ENCODE data around the gene C2CD4A.

The C2CD4A gene

DNA sequence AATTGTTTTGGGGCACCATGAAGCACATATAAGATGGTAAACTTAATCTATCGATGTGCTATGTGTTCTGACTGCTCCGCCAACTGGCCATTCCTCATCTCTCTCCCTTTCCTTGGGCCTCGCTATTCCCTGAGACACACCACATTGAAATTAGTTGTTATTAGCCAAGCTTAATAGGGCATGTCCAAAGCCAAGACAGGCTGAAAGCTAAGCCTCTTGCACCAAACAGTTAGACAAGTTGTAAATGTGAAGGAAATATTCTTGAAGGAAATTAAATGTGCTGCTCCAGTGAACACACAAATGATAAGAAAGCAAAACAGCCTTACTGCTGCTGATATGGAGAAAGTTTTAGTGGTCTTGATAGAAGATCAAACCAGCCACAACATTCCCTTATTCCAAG is 39.3 kb downstream of the C2CD4A start:
- TF ChIP-seq, protein P1, sequence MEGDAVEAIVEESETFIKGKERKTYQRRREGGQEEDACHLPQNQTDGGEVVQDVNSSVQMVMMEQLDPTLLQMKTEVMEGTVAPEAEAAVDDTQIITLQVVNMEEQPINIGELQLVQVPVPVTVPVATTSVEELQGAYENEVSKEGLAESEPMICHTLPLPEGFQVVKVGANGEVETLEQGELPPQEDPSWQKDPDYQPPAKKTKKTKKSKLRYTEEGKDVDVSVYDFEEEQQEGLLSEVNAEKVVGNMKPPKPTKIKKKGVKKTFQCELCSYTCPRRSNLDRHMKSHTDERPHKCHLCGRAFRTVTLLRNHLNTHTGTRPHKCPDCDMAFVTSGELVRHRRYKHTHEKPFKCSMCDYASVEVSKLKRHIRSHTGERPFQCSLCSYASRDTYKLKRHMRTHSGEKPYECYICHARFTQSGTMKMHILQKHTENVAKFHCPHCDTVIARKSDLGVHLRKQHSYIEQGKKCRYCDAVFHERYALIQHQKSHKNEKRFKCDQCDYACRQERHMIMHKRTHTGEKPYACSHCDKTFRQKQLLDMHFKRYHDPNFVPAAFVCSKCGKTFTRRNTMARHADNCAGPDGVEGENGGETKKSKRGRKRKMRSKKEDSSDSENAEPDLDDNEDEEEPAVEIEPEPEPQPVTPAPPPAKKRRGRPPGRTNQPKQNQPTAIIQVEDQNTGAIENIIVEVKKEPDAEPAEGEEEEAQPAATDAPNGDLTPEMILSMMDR (IDR thresholded peaks at IDR 0.05), result no peak
- no peak overlapping the region for H3K27ac ChIP-seq
- intact Hi-C loops (cut with DNase I; ENCODE audit: low total_unique reads), result no loop called here
- no peak overlapping the region for H3K4me3 ChIP-seq
- no peak for DNase-seq
- no peaks in the 10 kb centered on the region for H3K36me3 ChIP-seq
- H3K27me3 ChIP-seq, result no peaks in the 10 kb centered on the region
- H3K4me1 ChIP-seq, result peaks cover 0 to 17% (median 9%) of the 10 kb centered on the region in 4 donors
- no peaks in the 10 kb centered on the region for H3K9me3 ChIP-seq

DNA sequence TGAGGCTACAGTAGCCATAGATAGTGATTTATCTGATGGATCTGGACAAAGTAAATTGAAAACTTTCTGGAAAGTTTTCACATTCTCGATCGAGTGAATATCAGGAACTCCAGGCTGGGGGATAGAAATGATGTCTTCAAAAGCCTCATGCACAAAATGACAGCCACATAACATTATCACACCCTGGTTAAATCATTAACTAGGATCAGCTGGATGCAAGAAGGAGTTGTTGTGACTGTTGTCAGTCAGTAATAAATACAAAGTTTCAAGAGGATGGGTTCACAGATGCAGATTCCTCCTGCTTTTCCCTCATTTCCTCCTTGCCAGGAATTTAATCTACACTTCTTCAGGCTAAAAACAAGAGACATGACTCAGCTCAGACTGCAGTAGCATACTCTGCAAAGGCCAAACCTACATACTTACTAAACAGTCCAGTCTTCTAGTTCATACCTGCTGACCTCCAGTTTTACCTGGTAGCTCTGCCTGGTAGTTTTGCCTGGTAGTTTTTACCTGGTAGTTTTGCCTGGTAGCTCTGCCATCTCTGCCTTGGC is 40.9 kb downstream of the C2CD4A start:
- Histone ChIP-seq H3K4me1 (peaks cover 0 to 21% (median 9%) of the 10 kb centered on the region in 4 donors), H3K27ac (no peak overlapping the region), H3K9me3 (no peaks in the 10 kb centered on the region), H3K36me3 (no peaks in the 10 kb centered on the region), H3K27me3 (no peaks in the 10 kb centered on the region), H3K4me3 (no peak overlapping the region)
- TF ChIP-seq, protein P1 (IDR thresholded peaks at IDR 0.05), result no peak
- intact Hi-C loops (cut with DNase I; ENCODE audit: low total_unique reads), result no loop called here
- no peak for DNase-seq

DNA sequence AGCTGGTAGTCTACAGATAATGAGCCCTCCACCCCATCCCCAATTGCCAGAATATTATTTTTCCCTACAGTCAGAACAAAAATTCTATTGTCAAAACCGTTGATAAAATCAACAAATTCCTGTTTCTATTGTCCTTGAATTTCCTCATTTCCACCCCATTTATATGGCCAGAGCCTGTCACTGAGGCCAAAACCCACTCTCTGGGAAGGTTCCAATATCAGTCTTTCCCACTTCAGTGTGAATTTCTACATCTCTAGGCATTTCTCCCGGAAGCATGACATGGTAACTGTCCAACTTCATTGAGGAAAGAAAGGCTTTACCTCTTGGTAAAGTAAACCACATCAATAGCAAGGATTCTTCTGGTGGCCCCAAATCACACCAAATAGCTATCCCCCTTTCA is 41.6 kb downstream of the C2CD4A start:
- H3K4me1 ChIP-seq, result peaks cover 0 to 28% (median 10%) of the 10 kb centered on the region in 4 donors
- TF ChIP-seq, protein P1 (IDR thresholded peaks at IDR 0.05), result no peak
- H3K27me3 ChIP-seq, result no peaks in the 10 kb centered on the region
- no peak for DNase-seq
- no peaks in the 10 kb centered on the region for H3K36me3 ChIP-seq
- no peak overlapping the region for H3K4me3 ChIP-seq
- no peak overlapping the region for H3K27ac ChIP-seq
- H3K9me3 ChIP-seq, result no peaks in the 10 kb centered on the region
- intact Hi-C loops (cut with DNase I; ENCODE audit: low total_unique reads), result no loop called here

DNA sequence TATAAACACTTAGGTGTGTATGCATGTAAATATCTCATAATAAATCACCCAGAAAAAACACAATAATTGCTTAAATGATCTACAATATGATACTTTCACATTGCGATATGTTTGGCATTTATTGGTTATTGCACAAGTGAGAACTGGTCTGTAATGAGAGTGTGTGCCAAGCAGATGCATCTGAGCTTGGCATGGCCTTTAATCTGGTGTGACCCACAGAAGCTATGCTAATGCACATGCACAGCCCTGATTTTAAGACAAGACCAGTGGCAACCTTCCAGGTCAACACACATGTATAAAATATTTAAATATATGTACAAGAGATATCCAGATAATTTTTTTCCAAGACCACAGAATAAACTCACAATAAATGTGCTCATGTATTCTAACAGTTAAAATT is 42.7 kb downstream of the C2CD4A start:
- Histone ChIP-seq H3K9me3 (no peaks in the 10 kb centered on the region), H3K27ac (peak overlapping the region in 1 of 2 donors; percentile 44), H3K4me1 (peaks cover 0 to 29% (median 11%) of the 10 kb centered on the region in 4 donors), H3K4me3 (no peak overlapping the region), H3K27me3 (no peaks in the 10 kb centered on the region), H3K36me3 (no peaks in the 10 kb centered on the region)
- intact Hi-C loops (cut with DNase I; ENCODE audit: low total_unique reads), result no loop called here
- TF ChIP-seq, protein P1 (IDR thresholded peaks at IDR 0.05), result no peak
- DNase-seq, result no peak

DNA sequence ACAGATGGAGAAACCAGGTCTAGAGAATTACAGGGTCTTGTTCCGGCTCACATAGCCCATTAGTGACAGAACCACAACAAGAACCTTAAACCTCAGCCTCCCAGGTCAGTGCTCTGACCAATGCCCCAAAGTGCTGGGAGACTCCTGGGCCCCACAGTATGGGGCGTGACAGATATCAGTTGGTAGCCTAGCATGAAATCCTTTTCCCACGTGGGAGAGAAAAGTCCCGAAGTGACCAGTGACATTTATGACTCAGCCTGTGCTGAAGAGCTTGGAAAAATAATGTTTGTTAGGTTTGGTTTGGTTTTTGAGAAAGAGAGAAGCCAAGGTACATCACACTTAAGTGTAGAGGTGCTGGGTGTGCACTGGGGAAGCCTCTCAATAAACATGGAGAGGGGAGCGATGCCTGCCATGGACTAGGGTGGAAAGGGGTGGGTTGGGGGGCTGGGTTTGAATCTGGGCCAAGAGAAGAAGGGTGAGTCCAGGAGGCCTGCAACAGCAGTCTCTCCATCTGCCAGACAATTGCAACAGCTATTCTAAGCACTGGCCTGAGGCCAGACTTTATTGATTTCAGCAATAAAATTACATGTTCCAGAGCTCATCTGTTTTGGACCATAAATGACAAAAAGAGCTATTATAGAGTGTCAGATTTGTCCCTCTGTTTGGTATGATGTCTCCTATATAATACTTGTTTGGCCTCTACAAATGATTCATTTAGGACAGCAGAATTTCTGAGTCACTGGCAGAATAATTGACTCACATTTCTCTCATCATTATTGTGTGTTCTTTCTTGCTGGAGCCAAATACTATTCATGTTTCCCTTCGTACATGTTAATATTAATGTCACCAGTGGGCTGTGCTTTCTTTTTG is 43.4 kb downstream of the C2CD4A start:
- DNase-seq, result peak in 1 of 2 donors; percentile 32
- H3K27ac ChIP-seq, result peak overlapping the region; percentile 44 to 47
- H3K4me3 ChIP-seq, result no peak overlapping the region
- TF ChIP-seq, protein P1 (IDR thresholded peaks at IDR 0.05), result no peak
- H3K4me1 ChIP-seq, result peaks cover 0 to 29% (median 11%) of the 10 kb centered on the region in 4 donors
- no peaks in the 10 kb centered on the region for H3K9me3 ChIP-seq
- no peaks in the 10 kb centered on the region for H3K27me3 ChIP-seq
- intact Hi-C loops (cut with DNase I; ENCODE audit: low total_unique reads), result no loop called here
- H3K36me3 ChIP-seq, result no peaks in the 10 kb centered on the region
